ENCODE data around the gene ABCC11. TPM values are rescaled to one million over a fixed set of nuclear protein-coding genes. Genes with fewer than 3 reads are reported as not detected.

ABCC11 gene
- total RNA-seq, 4 donors from 2014 or later, result 0.24 to 1.2 (median 0.58) TPM

GRCh38 chr16:48203974-48204824 lies 43.1 kb downstream of the ABCC11 start:
- DNase-seq (ENCODE audit: low spot score) (no peak), ATAC-seq (ENCODE audit: low FRiP score) (no peak)
- TF ChIP-seq, protein P1, sequence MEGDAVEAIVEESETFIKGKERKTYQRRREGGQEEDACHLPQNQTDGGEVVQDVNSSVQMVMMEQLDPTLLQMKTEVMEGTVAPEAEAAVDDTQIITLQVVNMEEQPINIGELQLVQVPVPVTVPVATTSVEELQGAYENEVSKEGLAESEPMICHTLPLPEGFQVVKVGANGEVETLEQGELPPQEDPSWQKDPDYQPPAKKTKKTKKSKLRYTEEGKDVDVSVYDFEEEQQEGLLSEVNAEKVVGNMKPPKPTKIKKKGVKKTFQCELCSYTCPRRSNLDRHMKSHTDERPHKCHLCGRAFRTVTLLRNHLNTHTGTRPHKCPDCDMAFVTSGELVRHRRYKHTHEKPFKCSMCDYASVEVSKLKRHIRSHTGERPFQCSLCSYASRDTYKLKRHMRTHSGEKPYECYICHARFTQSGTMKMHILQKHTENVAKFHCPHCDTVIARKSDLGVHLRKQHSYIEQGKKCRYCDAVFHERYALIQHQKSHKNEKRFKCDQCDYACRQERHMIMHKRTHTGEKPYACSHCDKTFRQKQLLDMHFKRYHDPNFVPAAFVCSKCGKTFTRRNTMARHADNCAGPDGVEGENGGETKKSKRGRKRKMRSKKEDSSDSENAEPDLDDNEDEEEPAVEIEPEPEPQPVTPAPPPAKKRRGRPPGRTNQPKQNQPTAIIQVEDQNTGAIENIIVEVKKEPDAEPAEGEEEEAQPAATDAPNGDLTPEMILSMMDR (IDR thresholded peaks at IDR 0.05), result no peak

DNA sequence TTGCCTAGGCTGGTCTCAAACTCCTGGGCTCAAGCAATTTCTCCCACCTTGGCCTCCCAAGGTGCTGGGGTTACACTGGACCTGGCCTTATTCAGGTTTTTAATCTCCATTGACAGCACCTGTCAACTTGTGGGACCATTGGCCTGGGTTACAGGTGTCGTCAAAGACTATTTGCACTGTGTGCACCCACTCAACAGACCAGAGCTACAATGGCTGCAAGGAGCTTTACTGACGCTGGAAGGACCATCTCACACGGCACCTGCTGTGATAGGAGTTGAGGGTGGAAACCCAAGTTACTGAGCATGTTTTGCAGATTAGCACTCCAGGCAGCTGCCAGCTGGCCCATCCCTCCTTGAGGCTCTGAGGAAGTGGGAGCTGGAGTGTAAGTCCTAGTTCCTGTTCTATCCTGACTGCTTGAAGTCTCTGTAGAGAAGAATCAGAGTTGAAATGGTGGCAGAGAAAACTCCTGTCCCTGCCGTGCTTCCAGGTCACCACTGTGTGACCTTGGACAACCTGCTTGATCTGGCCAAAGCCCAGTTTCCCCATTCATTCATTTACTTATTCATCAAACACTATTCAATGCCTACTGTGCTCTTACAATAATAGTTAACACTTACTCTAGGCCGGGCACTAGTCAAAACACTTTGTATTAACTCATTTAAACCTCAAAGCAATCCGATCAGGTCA lies 45.7 kb downstream of the ABCC11 start:
- TF ChIP-seq, protein P1 (IDR thresholded peaks at IDR 0.05), result no peak
- ATAC-seq (ENCODE audit: low FRiP score) (no peak), DNase-seq (ENCODE audit: low spot score) (no peak)

DNA sequence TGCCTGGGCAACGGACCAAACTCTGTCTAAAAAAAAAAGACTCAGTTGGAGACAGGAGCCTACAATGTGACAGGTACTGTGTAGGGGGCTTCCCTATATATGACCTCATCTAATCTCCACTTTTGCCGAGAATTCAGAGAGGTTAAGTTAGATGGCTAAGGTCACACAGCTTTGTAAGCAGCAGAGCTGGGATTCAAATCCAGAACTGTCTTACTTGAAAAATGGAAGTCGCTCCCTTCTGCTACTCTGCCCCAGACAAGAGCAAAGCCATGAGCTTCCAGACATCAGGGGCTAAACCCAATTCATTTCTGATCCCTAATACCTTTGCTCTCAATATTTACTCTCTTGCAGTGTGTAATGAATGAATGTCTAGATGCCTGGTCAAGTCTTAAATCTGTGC lies 50.0 kb downstream of the ABCC11 start:
- ATAC-seq (ENCODE audit: low FRiP score), result no peak
- TF ChIP-seq, protein P1 (IDR thresholded peaks at IDR 0.05), result no peak
- no peak for DNase-seq (ENCODE audit: low spot score)

DNA sequence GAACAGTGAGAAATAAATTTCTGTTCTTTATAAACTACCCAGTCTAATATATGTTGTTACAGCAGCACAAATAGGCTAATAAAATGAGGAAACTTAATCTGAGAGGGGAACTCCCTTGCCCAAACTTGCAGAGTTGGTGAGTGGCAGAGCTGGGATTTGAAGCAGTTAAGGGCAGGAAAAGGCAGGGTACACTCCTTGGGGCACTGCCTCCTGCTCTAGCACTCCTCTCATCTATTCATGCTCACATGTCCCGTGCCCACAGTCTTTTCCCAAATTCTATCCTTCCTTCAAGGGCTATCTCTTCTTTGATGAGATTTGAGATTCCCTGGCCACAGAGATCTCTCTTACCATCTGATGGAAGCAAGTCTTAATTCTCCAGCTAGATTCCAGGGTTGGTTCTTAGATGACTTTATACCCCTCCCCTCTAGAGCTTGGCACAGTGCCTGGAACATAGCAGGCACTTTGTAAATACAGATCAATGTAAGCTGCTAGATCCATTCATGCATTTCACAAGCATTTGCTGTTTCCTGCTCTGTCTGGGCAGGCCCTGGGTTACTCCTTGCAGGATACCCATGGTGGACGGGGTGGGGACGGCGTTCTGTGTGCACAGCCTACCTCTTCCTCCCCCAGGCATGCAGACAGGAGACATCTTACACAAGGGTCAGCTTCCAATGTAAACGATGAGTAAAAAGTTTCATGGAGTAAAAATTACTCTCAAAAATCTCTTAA lies 52.3 kb downstream of the ABCC11 start:
- no peak for DNase-seq (ENCODE audit: low spot score)
- ATAC-seq (ENCODE audit: low FRiP score), result no peak
- TF ChIP-seq, protein P1 (IDR thresholded peaks at IDR 0.05), result no peak

DNA sequence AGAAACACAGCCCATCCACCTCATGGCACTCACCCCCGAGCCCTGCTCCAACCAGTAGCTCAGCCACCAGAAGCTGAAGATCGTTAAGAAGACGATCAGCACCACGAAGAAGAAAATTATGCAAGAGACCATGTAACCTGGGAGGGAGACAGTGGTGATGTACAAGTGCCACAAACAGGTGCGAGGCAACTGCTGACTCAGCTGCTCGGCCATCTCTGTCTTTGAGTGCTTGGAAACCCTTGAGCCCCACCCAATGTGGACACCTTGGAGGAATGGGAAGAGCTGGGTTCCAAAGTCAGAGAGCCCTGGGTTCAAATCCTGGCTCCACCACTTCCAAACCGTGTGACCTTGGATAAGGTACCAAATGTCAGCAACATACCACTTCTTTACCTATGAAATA lies 53.5 kb downstream of the ABCC11 start:
- ATAC-seq (ENCODE audit: low FRiP score) (no peak), DNase-seq (ENCODE audit: low spot score) (no peak)
- TF ChIP-seq, protein P1 (IDR thresholded peaks at IDR 0.05), result no peak

GRCh38 chr16:48188449-48189102 lies 58.8 kb downstream of the ABCC11 start:
- DNase-seq (ENCODE audit: low spot score), result no peak
- TF ChIP-seq, protein P1 (IDR thresholded peaks at IDR 0.05), result no peak
- ATAC-seq (ENCODE audit: low FRiP score), result no peak

All from omental fat pad (tissue), 4 donors.